NT2/D1 (cell line): Measurements from ENCODE around the gene G3BP2.

Source experiments
- DNase-seq: peaks from one replicate; pipeline ENCODE4 v3.0.0-alpha.2; 2011; ENCODE audit warnings: low read depth, low spot score
- H3K27me3 ChIP-seq: 2 replicates; pipeline ENCODE4 v1.6.0; 2011; ENCODE audit warnings: mild to moderate bottlenecking; ENCODE audit not compliant: insufficient read length, insufficient read depth
- H3K36me3 ChIP-seq: 2 replicates; pipeline ENCODE4 v1.6.1; 2011; ENCODE audit warnings: mild to moderate bottlenecking, low read length, mixed read lengths; ENCODE audit not compliant: insufficient read depth, insufficient read length
- H3K4me1 ChIP-seq: 2 replicates; pipeline ENCODE4 v1.5.1; 2011; ENCODE audit not compliant: insufficient read depth, insufficient read length
- H3K4me3 ChIP-seq: 2 replicates; pipeline ENCODE4 v1.5.1; 2011; ENCODE audit warnings: low read depth; ENCODE audit not compliant: insufficient read length
- H3K9ac ChIP-seq: 2 replicates; pipeline ENCODE4 v1.6.0; 2011; ENCODE audit warnings: low read depth; ENCODE audit not compliant: insufficient read length
- H3K9me3 ChIP-seq: 2 replicates; pipeline ENCODE4 v1.5.1; 2011; ENCODE audit warnings: mild to moderate bottlenecking, low read length; ENCODE audit not compliant: insufficient read depth
- SUZ12 ChIP-seq: IDR thresholded peaks from 2 replicates; pipeline ENCODE4 v1.6.1; 2011; ENCODE audit not compliant: insufficient read length, insufficient read depth; ENCODE audit errors: extremely low read depth
- YY1 ChIP-seq: IDR thresholded peaks from 2 replicates; pipeline ENCODE4 v1.6.1; 2011; ENCODE audit not compliant: insufficient read length, insufficient read depth
- ZNF274 ChIP-seq: IDR thresholded peaks from 2 replicates; pipeline ENCODE4 v1.6.1; 2011; ENCODE audit warnings: mild to moderate bottlenecking, low read depth, low read length

G3BP2 gene

GRCh38 chr4:75629239-75629638 lies 44.0 kb downstream of the G3BP2 start:
- no peak for DNase-seq
- Histone ChIP-seq H3K9me3 (no peaks in the 10 kb centered on the region), H3K4me3 (no peak overlapping the region), H3K36me3 (no peaks in the 10 kb centered on the region), H3K27me3 (peaks cover 18% of the 10 kb centered on the region), H3K9ac (no peak overlapping the region), H3K4me1 (no peaks in the 10 kb centered on the region)
- TF ChIP-seq ZNF274 (no peak), SUZ12 (no peak), YY1 (no peak)

- Histone ChIP-seq H3K4me3 (no peak overlapping the region), H3K9me3 (no peaks in the 10 kb centered on the region), H3K36me3 (no peaks in the 10 kb centered on the region), H3K4me1 (no peaks in the 10 kb centered on the region), H3K9ac (no peak overlapping the region), H3K27me3 (no peaks in the 10 kb centered on the region)
- TF ChIP-seq SUZ12 (no peak), YY1 (no peak), ZNF274 (no peak)
- no peak for DNase-seq
These were observed 50.2 kb downstream of the G3BP2 start for GRCh38 chr4:75623026-75623425.

GRCh38 chr4:75621715-75622114 lies 51.5 kb downstream of the G3BP2 start:
- no peaks in the 10 kb centered on the region for H3K27me3 ChIP-seq
- H3K4me3 ChIP-seq: no peak overlapping the region
- H3K4me1 ChIP-seq: no peaks in the 10 kb centered on the region
- H3K9ac ChIP-seq: no peak overlapping the region
- no peak for TF ChIP-seq ZNF274
- no peak for TF ChIP-seq SUZ12
- TF ChIP-seq YY1: no peak
- H3K9me3 ChIP-seq: no peaks in the 10 kb centered on the region
- DNase-seq: no peak
- no peaks in the 10 kb centered on the region for H3K36me3 ChIP-seq

GRCh38 chr4:75612306-75612705 lies 60.9 kb downstream of the G3BP2 start:
- Histone ChIP-seq H3K4me3 (no peak overlapping the region), H3K9ac (no peak overlapping the region), H3K4me1 (no peaks in the 10 kb centered on the region), H3K27me3 (no peaks in the 10 kb centered on the region), H3K9me3 (no peaks in the 10 kb centered on the region), H3K36me3 (no peaks in the 10 kb centered on the region)
- DNase-seq: no peak
- TF ChIP-seq ZNF274 (no peak), YY1 (no peak), SUZ12 (no peak)

- no peak overlapping the region for H3K9ac ChIP-seq
- H3K36me3 ChIP-seq: no peaks in the 10 kb centered on the region
- no peak overlapping the region for H3K4me3 ChIP-seq
- no peaks in the 10 kb centered on the region for H3K27me3 ChIP-seq
- no peaks in the 10 kb centered on the region for H3K9me3 ChIP-seq
- no peak for DNase-seq
- H3K4me1 ChIP-seq: no peaks in the 10 kb centered on the region
- TF ChIP-seq SUZ12: no peak
- no peak for TF ChIP-seq ZNF274
- TF ChIP-seq YY1: no peak
These were observed 67.3 kb downstream of the G3BP2 start for GRCh38 chr4:75605928-75606327.

- no peak overlapping the region for H3K4me3 ChIP-seq
- H3K4me1 ChIP-seq: no peaks in the 10 kb centered on the region
These were observed 73.6 kb downstream of the G3BP2 start for GRCh38 chr4:75599647-75600046.

GRCh38 chr4:75598390-75598789 lies 74.8 kb downstream of the G3BP2 start:
- Histone ChIP-seq H3K27me3 (no peaks in the 10 kb centered on the region), H3K4me3 (no peak overlapping the region), H3K9ac (no peak overlapping the region), H3K9me3 (no peaks in the 10 kb centered on the region), H3K36me3 (no peaks in the 10 kb centered on the region), H3K4me1 (no peaks in the 10 kb centered on the region)
- no peak for DNase-seq
- TF ChIP-seq ZNF274 (no peak), SUZ12 (no peak), YY1 (no peak)

More at GRCh38 chr4:75599647-75600046, 73.6 kb downstream of the G3BP2 start:
- no peaks in the 10 kb centered on the region for H3K9me3 ChIP-seq
- no peaks in the 10 kb centered on the region for H3K27me3 ChIP-seq
- H3K9ac ChIP-seq: no peak overlapping the region
- TF ChIP-seq YY1 (no peak), ZNF274 (no peak), SUZ12 (no peak)
- H3K36me3 ChIP-seq: no peaks in the 10 kb centered on the region
- no peak for DNase-seq

GRCh38 chr4:75596061-75596460 lies 77.2 kb downstream of the G3BP2 start:
- Histone ChIP-seq H3K9me3 (no peaks in the 10 kb centered on the region), H3K27me3 (no peaks in the 10 kb centered on the region), H3K4me3 (no peak overlapping the region), H3K4me1 (no peaks in the 10 kb centered on the region), H3K36me3 (no peaks in the 10 kb centered on the region), H3K9ac (no peak overlapping the region)
- TF ChIP-seq YY1 (no peak), ZNF274 (no peak)
- no peak for DNase-seq
